GM12878 (cell line): ENCODE measurements around the gene CTSC. TPM values are rescaled to one million over a fixed set of nuclear protein-coding genes. Genes with fewer than 3 reads are reported as not detected.

Experiments
- ATF7 ChIP-seq: fragments of 450-650 bp; IDR thresholded peaks from 2 replicates; pipeline ENCODE4 v1.6.1; 2016; ENCODE audit warnings: low read depth, mild to moderate bottlenecking
- CREM ChIP-seq: IDR thresholded peaks from 2 replicates; pipeline ENCODE4 v1.6.1; 2014; ENCODE audit warnings: antibody characterized with exemption, low read depth
- DPF2 ChIP-seq: fragments of 450-650 bp; IDR thresholded peaks from 2 replicates; pipeline ENCODE4 v1.6.1; 2017; ENCODE audit warnings: mild to moderate bottlenecking
- E2F8 ChIP-seq: fragments of 450-650 bp; IDR thresholded peaks from 2 replicates; pipeline ENCODE4 v1.6.1; 2018; ENCODE audit warnings: mild to moderate bottlenecking, low read depth, moderate library complexity; ENCODE audit not compliant: partially characterized antibody
- ELK1 ChIP-seq: IDR thresholded peaks from 2 replicates; pipeline ENCODE4 v1.6.1; 2012; ENCODE audit warnings: low read depth, low read length, improper control_type of control experiment
- ETV6 ChIP-seq, 2 experiments: fragments of 450-650 bp in 1 of 2; IDR thresholded peaks in 1 of 2; conservative IDR thresholded peaks in 1 of 2; 2 replicates each; pipeline ENCODE4 v1.6.1; 2014; ENCODE audit warnings: antibody characterized with exemption in 1 of 2, borderline replicate concordance in 1 of 2, low read depth in 1 of 2, mild to moderate bottlenecking in 1 of 2, moderate library complexity in 1 of 2
- HDAC2 ChIP-seq: fragments of 200-600 bp; sonication (generic); IDR thresholded peaks from 2 replicates; pipeline ENCODE4 v1.6.1; 2017
- MTA3 ChIP-seq: IDR thresholded peaks from 2 replicates; pipeline ENCODE4 v1.6.1; 2012; ENCODE audit warnings: low read length, inconsistent platforms, borderline replicate concordance
- MYB ChIP-seq: fragments of 150-350 bp; IDR thresholded peaks from 2 replicates; pipeline ENCODE4 v1.6.1; 2014; ENCODE audit warnings: mild to moderate bottlenecking, low read depth, low read length, borderline replicate concordance
- NFIC ChIP-seq: IDR thresholded peaks from 2 replicates; pipeline ENCODE4 v1.6.1; 2012; ENCODE audit warnings: low read depth, mild to moderate bottlenecking, inconsistent platforms, low read length, moderate library complexity
- NKRF ChIP-seq: fragments of 450-650 bp; conservative IDR thresholded peaks from 2 replicates; pipeline ENCODE4 v1.6.1; 2017; ENCODE audit warnings: mild to moderate bottlenecking, moderate library complexity
- NR2C1 ChIP-seq: fragments of 450-650 bp; IDR thresholded peaks from 2 replicates; pipeline ENCODE4 v1.6.1; 2017; ENCODE audit warnings: antibody characterized with exemption, mild to moderate bottlenecking, moderate library complexity
- NR2F1 ChIP-seq: fragments of 450-650 bp; conservative IDR thresholded peaks from 2 replicates; pipeline ENCODE4 v1.6.1; 2017; ENCODE audit warnings: mild to moderate bottlenecking
- PBX3 ChIP-seq: IDR thresholded peaks from 2 replicates; pipeline ENCODE4 v1.6.1; 2011; ENCODE audit warnings: mild to moderate bottlenecking, low read depth, low read length, moderate library complexity; ENCODE audit not compliant: insufficient replicate concordance
- POLR2AphosphoS2 ChIP-seq: IDR thresholded peaks from 2 replicates; pipeline ENCODE4 v1.6.1; 2011; ENCODE audit warnings: low read depth, mild to moderate bottlenecking, low read length, improper control_type of control experiment, moderate library complexity
- POU2F2 ChIP-seq: IDR thresholded peaks from 3 replicates; pipeline ENCODE4 v1.6.1; 2011; ENCODE audit warnings: low read depth, mild to moderate bottlenecking, low read length, borderline replicate concordance
- RB1 ChIP-seq: fragments of 450-650 bp; formaldehyde crosslinking; IDR thresholded peaks from 2 replicates; pipeline ENCODE4 v1.6.1; 2017; ENCODE audit warnings: mild to moderate bottlenecking, borderline replicate concordance
- RCOR1 ChIP-seq: conservative IDR thresholded peaks from 2 replicates; pipeline ENCODE4 v1.6.1; 2012; ENCODE audit warnings: low read depth, low read length, improper control_type of control experiment
- SIN3A ChIP-seq: IDR thresholded peaks from 2 replicates; pipeline ENCODE4 v1.6.1; 2012; ENCODE audit warnings: low read depth, low read length, improper control_type of control experiment
- SIX5 ChIP-seq: IDR thresholded peaks from 2 replicates; pipeline ENCODE4 v1.6.1; 2011; ENCODE audit warnings: mild to moderate bottlenecking, low read depth, low read length, moderate library complexity; ENCODE audit not compliant: severe bottlenecking
- SMAD5 ChIP-seq: IDR thresholded peaks from 2 replicates; pipeline ENCODE4 v1.6.1; 2016; ENCODE audit warnings: antibody characterized with exemption, low read depth
- SUZ12 ChIP-seq: fragments of 200-600 bp; sonication (generic); IDR thresholded peaks from one replicate; pipeline ENCODE4 v1.6.1; 2018; ENCODE audit warnings: antibody characterized with exemption, mild to moderate bottlenecking; ENCODE audit not compliant: unreplicated experiment
- TBL1XR1 ChIP-seq: IDR thresholded peaks from 2 replicates; pipeline ENCODE4 v1.6.1; 2012; ENCODE audit warnings: low read depth, low read length, improper control_type of control experiment
- TCF7 ChIP-seq: IDR thresholded peaks from 2 replicates; pipeline ENCODE4 v1.6.1; 2014; ENCODE audit warnings: antibody characterized with exemption, borderline replicate concordance
- polyA plus RNA-seq, 11 experiments: library from polyadenylated mRNA; depleted of rRNA in 4 of 11; unstranded in 6 of 11; stranded (reverse) in 5 of 11; fragments of >200 nt; fragmentation: Nextera tagmentation in 4 of 11; fragmentation: Illumina TruSeq in 1 of 11; extraction: Ambion mirVana in 4 of 11; extraction: Trizol in 1 of 11; gene quantifications; 1 replicate in 1 of 11; 2 replicates in 10 of 11; pipeline versions ENCODE4 v1.2.1 to v1.2.3, GENCODE V29; 2011 to 2016; ENCODE audit warnings: inconsistent platforms in 2 of 11, missing spikeins in 2 of 11, low read depth in 1 of 11
- total RNA-seq, 4 experiments: library from RNA; depleted of rRNA in 3 of 4; stranded (reverse); fragments of >200 nt in 3 of 4; fragmentation: Illumina TruSeq in 1 of 4; extraction: Trizol in 1 of 4; gene quantifications; 2 replicates each; pipeline versions ENCODE4 v1.2.1 to v1.2.3, GENCODE V29; 2013 to 2021

CTSC gene
- total and polyA plus RNA-seq, 10 of the 15 experiments (the other 5 are each of a cell fraction or from before 2014, with no cell fraction given) = 289 to 1,123 (median 430) TPM

GRCh38 chr11:88357323-88358039, 19.9 kb upstream of the CTSC start (continued):
- TF ChIP-seq ELK1 = no peak
- no peak for TF ChIP-seq SIX5
- no peak; the same call in 1 of the 2 replicates for TF ChIP-seq NR2F1
- peak; percentile 65; the same call in 2 of the 3 replicates for TF ChIP-seq POU2F2
- TF ChIP-seq SUZ12 = no peak
- TF ChIP-seq POLR2AphosphoS2 = no peak
- TF ChIP-seq NKRF = no peak
- no peak for TF ChIP-seq NR2C1
- TF ChIP-seq DPF2 = peak; percentile 54
- TF ChIP-seq HDAC2 = 0 out of 2 replicates have a peak, but pooled peaks have one; percentile 67
- no peak for TF ChIP-seq SMAD5
- no peak for TF ChIP-seq RB1
- TF ChIP-seq TBL1XR1 = peak; percentile 65; the same call in 1 of the 2 replicates
- TF ChIP-seq SIN3A = no peak
- TF ChIP-seq MTA3 = peak; percentile 55; the same call in 1 of the 2 replicates
- no peak for TF ChIP-seq E2F8
- peak; percentile 59; the same call in 1 of the 2 replicates for TF ChIP-seq CREM
- no peak for TF ChIP-seq MYB
- peak; percentile 74 for TF ChIP-seq ATF7
- TF ChIP-seq NFIC = peak; percentile 88
- no peak for TF ChIP-seq PBX3
- peak; percentile 91 for TF ChIP-seq TCF7
- TF ChIP-seq RCOR1 = no peak
- peak in 1 of 2 experiments; percentile 77; a peak in 2 of 4 replicates for TF ChIP-seq ETV6 (conservative IDR thresholded peaks at IDR 0.05 in 1 of 2, IDR thresholded peaks at IDR 0.05 in 1 of 2; ENCODE audit: borderline replicate concordance in 1 of 2, low read depth in 1 of 2)
